DMS153 treated with DMSO at 0.1 percent for 48 hours (cell line): Measurements from ENCODE around the gene PIP5K1C.
A peak's percentile ranks its signal among the peaks of the same experiment; 100 is the strongest.

Source experiments
- DNase-seq: peaks from one replicate; lab custom pipeline; 2025; ENCODE audit not compliant: unreplicated experiment; lab: John Stamatoyannopoulos, UW

Gene PIP5K1C

GRCh38 chr19:3721887-3722442, 21.7 kb upstream of the PIP5K1C start:
- DNase-seq = no peak

- DNase-seq = peak; percentile 89
Measured at GRCh38 chr19:3721131-3721886, 21.0 kb upstream of the PIP5K1C start.

DNA sequence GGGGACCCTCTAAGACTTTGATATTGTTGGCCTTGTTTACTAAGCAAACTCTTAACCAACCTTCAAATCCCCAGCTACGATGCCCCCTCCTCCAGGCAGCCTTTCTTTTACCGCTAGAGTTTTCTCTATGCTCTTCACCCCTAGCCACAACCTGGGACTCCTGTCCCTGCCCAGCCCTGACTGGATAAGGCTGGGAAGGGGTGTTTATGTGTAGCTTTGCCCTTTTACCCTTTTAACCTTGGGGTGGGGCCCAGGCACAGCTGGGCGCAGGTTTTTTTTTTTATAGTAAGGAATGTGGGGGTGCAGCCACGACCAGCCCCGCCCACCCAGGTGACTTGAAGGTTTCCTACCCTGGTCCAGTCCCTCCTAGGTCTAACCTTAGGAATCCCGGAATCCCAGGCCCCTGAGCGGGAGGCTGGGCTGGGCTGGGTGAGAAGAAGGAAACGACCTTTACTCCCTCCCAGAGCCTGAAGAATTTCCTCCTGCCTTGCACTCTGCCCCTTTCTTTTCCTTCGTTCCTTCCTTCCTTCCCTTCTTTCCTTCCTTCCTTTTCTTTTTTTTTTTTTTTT, 20.2 kb upstream of the PIP5K1C start:
- no peak for DNase-seq

- no peak for DNase-seq
Measured at GRCh38 chr19:3719868-3720267, 19.6 kb upstream of the PIP5K1C start.

DNA sequence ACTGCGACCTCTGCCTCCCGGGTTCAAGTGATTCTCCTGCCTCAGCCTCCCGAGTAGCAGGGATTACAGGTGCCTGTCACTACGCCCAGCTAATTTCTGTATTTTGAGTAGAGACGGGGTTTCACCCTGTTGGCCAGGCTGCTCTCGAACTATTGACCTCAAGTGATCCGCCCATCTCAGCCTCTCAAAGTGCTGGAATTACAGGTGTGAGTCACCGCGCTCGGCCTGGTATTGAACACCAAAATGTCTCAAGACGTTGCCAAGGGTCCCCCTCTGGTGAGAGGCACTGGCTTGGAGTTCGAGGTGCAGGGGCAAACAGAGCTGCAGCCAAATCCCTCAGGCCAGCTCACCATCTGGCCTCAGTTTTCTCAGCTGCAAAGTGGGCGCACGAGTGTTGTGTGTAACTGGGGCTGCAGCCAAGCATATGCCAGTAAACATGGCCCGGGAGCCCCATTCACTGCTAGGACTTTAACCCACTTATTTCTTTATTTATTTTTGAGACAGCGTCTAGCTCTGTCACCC, 15.9 kb upstream of the PIP5K1C start:
- DNase-seq = no peak

GRCh38 chr19:3712663-3713611, 12.7 kb upstream of the PIP5K1C start:
- DNase-seq = no peak

DNA sequence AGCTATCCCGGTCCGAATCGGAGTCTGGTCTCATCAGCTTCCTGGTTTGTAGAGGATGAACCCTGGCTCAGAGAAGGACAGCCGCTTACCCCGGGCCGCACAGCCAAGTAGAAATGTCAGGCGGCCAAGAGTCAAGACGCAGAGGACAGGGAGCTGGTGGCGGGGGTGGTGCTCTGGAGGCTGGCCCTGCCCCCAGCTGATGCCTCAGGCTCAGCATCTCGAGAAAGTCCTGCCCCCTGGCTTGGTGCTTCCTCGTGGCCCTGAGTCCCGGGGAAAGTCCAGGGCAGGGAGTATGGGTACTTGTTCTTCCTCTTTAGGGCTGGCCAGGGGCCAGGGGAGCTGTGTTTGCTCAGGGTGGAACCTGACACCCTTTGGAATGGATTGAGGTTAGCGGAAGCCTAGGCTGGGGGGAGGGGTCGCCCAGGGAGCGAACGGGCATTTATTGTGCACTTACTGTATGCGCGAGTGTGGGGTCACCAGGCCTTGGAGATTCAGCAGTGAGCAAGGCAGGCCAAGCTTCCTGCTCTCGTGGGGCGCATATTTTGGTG, 10.1 kb upstream of the PIP5K1C start:
- DNase-seq = peak; percentile 63

DNA sequence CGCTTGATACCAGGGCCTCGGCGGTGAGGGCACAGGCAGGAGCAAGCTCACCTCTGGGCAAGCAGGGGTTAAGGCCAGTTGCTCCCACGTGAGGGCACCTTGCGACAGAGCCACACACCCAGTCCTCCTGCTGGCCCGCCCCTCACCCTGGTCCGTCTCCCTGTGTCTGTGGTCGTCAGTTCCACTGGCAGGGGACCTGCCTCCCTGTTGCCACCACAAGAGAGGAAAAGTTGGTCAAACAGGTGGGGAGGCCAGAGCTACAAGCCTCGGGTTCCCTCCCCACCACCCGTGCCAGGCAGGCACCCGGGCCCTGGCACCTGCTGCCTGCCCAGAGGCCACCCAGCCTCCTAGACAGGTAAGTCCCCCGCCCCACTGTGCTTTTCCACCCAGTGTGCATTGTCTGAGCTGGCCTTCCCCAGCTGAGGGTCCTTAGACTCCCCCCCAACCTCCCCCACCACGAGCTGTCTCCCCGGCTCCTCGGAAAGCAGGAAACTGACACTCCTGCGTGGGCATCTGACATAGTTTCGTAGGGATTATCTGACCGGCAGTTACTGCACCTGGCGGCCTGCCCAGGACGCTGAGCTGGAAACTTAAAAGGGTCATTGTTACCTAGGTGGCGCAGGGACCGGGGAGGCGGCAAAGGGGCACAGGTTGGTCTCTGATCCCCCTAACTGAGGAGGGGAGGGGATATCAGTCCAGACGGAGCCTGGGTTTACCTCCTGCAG, 8.1 kb upstream of the PIP5K1C start, which contains the start of gene TJP3:
TSS of gene TJP3 (plus strand) at position 178 of the 725 bp plus-strand sequence. CDS start 20,049 bp downstream, outside the sequence.
- DNase-seq = peak; percentile 9

- no peak for DNase-seq
Measured at GRCh38 chr19:3707868-3708206, 7.6 kb upstream of the PIP5K1C start.

DNA sequence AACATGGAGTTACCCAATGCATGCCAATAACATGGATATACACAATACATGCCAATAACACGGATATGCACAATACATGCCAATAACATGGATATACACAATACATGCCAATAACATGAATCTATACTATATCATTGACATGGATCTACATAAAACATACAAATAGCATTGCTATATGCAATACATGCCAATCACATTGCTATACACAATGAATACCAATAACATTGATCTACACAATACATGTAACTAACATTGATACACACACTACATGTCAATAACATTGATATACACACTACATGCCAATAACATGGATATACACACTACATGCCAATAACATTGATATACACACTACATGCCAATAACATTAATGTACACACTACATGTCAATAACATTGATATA, 932 bp upstream of the PIP5K1C start:
- DNase-seq = no peak

DNA sequence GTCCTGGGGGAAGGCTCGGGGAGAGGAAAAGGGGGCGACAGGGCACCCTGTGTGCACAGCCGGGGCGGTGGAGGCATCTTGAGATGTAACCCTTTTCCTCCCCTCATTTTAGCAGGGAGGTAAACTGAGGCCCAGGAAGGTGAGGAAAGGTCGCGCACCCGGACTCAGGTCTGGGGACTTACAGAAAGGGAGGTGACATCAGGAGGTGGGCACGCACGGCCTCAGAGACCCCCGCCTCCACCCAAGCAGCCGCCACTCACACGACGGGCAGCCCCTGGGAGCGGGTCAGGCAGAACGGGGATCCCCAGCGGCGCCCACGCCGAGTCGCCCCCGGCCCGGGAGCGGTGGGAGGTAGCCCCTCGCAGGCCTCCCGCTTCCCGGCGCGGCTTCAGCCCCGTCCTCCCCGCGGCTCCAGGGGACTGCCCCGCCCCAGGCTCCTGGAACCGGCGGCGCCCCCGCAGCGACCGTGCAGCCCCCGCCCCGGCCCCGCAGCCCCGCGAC, 477 bp downstream of the PIP5K1C start:
- DNase-seq = no peak

DNA sequence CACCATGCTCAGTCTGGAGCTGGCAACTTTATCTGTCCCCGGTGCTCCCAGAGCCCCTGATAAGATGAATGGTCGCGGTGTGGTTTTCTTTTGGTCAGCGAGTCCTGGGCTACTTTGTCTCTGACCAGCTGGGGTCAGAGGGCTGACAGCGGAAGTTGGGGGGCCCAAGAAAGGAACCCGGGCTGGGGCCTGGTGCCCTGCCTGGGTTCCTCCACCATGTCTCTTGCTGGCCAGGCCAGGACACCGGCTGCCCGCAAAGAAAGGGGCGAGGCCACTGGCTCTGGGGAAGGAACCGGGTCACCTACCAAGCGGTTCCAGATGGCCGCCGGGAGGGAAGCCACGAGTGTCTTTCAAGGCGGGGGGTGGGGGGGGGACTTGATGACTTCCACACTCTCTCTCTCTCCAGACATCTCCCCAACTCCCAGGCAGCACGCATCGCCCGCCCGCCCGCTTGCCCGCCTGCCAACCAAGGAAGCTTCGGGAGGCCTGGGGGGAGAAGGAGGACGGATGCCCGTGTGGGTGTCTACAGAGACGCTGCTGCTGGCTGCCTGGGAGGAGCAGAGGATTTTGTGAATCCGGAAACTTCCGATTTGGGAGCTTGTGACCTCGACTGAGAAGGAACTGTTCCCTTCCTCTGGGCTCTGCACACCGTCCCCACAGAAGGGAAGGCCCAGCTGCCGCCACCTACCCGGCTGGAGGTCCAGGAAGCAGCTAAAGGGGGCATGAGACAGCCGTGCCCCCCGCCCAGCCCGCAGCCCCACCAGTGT, 1.1 kb downstream of the PIP5K1C start:
- no peak for DNase-seq

GRCh38 chr19:3698386-3698950, 1.8 kb downstream of the PIP5K1C start:
- DNase-seq = no peak

DNA sequence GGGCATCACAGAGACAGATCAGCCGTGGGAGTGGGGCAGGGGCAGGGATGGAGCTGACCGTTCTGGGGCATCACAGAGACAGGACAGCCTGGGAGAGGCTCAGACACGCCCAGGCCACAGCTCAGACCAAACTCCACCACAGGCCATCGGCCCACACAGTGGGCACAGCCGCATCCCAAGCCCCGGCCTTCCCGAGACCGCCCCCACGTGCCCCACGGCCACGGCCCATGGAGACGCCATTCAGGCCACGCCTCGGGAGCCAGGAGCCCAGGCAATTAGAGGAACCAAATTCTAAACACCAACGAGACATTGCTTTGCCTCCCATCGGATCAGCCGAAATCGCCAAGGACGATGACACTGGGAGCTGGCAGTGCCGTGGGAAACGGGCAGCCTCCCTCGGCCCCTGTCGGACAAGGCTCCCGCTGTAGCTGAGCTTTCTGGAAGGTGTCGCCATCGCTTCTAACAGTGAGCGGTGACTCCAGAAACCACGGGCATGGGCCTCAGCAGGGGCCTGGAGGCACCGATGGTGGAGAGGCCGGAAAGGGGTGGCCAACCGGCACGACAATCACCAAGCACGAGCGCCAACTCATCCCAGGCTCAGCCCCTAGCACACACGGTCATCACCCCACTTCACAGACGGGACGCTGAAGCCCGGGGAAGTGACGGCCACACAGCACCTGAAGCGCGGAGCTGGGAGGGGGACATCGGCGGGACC, 2.4 kb downstream of the PIP5K1C start:
- DNase-seq = no peak

DNA sequence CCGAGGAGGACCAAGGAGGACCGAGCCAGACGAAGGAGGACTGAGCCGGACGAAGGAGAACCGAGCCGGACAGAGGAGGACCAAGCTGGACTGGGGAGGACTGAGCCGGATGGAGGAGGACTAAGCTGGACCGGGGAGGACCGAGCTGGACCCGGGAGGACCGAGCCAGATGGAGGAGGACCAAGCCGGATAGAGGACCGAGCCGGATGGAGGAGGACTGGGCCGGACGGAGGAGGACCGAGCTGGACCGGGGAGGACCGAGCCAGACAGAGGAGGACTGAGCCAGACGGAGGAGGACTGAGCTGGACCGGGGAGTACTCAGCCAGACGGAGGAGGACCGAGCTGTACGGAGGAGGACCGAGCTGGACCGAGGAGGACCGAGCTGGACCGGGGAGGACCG, 3.2 kb downstream of the PIP5K1C start:
- no peak for DNase-seq

DNA sequence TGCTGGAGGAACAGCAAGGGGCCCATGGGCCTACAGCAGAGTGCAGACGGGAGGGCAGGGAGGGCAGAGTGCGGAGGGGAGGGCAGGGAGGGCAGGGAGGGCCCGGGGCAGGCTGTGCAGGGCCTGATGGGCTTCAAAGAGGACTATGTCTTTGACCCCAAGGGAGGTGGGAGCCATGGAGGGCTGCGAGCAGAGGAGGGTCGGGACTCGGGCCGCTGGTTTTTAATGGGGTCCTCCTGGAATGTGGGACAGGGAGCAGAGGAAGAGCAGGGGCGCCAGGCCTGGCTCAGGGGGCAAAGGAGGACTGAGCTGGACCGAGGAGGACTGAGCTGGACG, 3.6 kb downstream of the PIP5K1C start:
- DNase-seq = no peak

GRCh38 chr19:3695986-3696659, 4.1 kb downstream of the PIP5K1C start:
- DNase-seq = no peak
